ENCODE data around the gene SRPK3.

SRPK3 gene

DNA sequence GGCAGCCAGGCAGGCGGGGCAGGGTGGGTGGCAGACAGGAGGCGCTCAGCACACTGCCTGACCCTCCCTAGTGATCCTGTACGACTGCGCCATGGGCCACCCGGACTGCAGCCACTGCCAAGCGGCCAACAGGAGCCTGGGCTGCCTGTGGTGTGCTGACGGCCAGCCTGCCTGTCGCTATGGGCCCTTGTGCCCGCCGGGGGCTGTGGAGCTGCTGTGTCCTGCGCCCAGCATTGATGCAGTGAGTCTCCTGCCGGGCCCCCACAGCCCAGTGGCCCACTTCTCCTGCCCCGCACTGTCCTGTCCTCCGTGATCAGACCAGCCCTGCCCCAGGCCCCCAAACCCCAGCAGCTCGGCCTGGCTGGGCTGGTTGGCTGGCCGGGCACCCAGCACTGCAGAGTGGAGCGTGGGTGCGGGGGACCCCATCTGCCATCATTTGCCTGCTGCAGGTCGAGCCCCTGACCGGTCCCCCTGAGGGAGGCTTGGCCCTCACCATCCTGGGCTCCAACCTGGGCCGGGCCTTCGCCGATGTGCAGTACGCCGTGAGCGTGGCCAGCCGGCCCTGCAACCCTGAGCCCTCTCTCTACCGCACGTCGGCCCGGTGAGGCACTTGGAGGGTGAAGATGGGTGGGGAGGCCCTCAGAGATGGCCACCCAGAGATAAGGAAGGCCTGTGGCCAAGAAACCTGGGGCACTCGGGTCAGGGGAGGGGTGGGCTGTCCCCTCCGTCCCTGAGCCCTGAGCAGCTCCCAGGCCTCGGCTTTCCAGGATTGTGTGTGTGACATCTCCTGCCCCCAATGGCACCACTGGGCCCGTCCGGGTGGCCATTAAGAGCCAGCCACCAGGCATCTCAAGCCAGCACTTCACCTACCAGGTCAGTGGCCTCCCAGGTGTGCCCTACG, 9.2 kb upstream of the SRPK3 start:
- DNase-seq = no peak

DNA sequence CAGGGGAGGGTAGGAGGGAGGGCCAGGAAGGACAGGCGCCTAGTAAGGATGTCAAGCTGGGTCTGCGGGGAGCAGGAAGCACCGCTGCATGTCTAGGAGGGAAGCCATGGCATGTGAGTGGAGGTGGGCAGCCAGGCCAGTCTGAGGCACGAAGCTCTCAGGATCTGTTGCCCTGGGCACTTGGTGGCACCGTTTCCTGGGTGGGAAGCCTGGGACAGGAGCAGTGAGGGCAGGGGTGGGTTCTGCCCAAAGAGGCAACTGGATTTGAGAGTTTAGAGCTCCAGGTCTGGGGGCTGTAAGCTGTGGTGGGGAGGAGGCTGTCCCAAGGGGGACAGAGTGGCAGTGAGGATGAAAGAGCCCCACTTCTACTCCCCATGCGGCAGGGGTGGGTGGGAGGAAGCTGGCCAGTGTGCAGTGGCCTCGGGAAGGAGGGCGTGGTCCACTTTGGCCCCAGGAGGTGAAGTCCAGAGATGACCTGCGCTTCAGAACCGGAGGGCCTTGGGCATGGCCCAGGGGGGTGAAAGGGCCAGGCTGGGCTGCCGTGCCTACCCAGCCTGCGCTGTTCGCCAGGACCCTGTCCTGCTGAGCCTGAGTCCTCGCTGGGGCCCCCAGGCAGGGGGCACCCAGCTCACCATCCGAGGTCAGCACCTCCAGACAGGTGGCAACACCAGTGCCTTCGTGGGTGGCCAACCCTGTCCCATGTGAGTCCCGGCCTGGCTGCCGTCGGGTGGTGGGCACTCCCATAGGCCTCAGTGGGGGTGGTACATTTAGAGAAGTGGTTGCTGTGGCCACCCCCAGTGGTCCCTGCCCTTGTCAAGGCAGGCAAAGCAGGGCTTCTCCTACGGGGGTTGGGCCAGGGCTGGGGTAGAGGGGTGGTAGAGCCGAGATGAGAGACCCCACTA, 8.3 kb upstream of the SRPK3 start:
- no peak for DNase-seq

DNA sequence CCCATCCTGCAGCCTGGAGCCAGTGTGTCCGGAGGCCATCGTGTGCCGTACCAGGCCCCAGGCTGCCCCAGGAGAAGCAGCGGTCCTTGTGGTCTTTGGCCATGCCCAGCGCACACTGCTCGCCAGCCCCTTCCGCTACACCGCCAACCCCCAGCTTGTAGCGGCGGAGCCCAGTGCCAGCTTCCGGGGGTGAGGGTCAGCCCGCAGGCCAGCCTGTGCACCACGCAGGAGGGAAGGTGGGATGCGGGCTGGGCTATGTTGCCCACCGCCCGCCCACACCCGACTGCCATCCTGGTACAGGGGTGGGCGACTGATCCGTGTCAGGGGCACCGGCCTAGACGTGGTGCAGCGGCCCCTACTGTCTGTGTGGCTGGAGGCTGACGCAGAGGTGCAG, 7.6 kb upstream of the SRPK3 start:
- no peak for DNase-seq

DNA sequence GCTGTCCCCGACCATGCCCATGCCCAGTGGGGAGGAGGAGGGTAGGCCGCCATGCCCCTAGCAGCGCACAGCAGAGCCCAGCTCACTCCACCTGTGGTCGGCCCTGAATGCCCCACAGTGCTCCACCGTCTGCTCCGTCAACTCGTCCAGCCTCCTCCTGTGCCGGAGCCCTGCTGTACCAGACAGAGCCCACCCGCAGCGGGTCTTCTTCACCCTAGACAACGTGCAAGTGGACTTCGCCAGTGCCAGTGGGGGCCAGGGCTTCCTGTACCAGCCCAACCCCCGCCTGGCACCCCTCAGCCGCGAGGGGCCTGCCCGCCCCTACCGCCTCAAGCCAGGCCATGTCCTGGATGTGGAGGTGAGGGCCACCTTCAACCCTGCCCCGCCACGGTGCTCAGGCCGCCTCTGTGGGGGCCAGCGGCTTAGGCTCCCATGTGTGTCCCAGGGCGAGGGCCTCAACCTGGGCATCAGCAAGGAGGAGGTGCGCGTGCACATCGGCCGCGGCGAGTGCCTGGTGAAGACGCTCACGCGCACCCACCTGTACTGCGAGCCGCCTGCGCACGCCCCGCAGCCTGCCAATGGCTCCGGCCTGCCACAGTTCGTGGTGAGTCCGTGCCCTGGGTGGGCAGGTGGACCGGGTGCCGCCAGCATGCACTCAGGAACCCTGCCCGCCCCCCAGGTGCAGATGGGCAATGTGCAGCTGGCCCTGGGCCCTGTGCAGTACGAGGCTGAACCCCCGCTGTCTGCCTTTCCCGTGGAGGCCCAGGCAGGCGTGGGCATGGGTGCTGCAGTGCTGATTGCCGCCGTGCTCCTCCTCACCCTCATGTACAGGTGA, 6.9 kb upstream of the SRPK3 start:
- no peak for DNase-seq

DNA sequence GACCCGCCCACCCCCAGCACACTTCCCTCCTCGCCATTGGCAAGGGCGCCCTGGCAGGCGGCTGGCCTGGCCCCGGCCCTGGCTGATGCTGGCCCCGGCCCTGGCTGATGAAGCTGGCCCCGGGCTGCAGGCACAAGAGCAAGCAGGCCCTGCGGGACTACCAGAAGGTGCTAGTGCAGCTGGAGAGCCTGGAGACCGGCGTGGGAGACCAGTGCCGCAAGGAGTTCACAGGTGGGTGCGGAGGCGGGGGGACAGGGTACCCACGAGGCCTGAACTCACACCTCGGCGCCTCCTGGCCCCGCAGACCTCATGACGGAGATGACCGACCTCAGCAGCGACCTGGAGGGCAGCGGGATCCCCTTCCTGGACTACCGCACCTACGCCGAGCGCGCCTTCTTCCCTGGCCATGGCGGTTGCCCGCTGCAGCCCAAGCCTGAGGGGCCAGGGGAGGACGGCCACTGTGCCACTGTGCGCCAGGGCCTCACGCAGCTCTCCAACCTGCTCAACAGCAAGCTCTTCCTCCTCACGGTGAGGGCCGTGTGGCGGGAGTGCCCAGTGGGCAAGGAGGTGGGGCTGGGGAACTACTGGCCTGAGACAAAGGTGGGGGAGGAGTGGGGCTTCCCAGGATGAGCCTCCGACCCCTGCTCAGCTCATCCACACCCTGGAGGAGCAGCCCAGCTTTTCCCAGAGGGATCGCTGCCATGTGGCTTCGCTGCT, 6.1 kb upstream of the SRPK3 start:
- no peak for DNase-seq

DNA sequence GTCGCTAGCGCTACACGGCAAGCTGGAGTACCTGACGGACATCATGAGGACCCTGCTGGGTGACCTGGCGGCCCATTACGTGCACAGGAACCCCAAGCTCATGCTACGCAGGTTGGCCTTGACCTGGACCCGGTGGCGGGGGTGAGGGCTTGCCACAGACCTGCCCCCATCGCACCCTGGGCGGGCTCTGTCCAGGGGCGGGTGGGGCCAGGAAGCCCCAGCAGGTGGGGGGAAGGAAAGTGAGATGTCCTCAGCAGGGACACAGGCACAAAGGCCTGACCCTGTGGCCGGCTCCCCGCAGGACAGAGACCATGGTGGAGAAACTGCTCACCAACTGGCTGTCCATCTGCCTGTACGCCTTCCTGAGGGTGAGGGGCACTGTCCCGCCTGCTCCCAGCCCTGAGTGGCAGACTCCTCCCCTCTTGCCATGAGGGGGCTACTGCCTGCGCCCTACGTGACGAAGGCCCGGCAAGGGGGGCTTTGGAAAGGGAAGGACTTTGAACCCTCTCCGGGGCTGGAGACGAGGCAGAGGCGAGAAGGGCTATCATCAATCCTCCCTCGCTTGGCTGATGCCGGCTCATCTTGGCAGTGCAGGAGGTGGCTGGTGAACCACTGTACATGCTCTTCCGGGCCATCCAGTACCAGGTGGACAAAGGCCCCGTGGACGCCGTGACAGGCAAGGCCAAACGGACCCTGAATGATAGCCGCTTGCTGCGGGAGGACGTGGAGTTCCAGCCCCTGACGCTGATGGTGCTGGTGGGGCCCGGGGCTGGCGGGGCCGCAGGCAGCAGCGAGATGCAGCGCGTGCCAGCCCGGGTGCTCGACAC, 5.3 kb upstream of the SRPK3 start:
- DNase-seq = no peak

DNA sequence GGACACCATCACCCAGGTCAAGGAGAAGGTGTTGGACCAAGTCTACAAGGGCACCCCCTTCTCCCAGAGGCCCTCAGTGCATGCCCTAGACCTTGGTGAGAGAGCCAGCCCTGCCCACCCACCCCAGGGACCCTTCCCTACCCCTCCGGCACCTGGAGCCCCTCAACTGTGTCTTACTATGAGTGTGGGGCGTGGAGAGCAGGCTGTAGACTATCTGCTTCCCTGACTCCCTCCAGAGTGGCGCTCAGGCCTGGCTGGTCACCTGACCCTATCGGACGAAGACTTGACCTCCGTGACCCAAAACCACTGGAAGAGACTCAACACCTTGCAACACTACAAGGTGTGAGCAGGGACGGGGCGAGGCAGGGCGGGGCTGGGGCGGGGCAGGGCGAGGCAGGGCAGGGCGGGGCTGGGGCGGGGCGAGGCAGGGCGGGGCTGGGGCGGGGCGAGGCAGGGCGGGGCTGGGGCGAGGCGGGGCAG, 4.7 kb upstream of the SRPK3 start:
- DNase-seq = no peak

DNA sequence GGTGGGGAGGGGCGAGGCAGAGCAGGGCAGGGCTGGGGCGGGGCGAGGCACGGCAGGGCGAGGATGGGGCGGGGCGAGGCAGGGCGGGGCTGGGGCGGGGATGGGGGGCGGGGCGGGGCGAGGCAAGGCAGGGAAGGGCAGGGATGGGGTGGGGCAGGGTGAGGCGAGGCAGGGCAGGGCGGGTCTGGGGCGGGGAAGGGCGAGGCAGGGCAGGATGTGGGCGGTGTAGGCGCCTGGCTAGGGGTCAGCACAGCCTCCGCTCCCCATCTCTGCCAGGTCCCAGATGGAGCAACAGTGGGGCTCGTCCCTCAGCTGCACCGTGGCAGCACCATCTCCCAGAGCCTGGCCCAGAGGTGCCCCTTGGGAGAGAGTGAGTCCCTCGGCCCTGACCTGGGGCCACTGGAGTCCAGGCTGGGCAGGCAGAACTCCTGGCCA, 4.2 kb upstream of the SRPK3 start:
- no peak for DNase-seq

DNA sequence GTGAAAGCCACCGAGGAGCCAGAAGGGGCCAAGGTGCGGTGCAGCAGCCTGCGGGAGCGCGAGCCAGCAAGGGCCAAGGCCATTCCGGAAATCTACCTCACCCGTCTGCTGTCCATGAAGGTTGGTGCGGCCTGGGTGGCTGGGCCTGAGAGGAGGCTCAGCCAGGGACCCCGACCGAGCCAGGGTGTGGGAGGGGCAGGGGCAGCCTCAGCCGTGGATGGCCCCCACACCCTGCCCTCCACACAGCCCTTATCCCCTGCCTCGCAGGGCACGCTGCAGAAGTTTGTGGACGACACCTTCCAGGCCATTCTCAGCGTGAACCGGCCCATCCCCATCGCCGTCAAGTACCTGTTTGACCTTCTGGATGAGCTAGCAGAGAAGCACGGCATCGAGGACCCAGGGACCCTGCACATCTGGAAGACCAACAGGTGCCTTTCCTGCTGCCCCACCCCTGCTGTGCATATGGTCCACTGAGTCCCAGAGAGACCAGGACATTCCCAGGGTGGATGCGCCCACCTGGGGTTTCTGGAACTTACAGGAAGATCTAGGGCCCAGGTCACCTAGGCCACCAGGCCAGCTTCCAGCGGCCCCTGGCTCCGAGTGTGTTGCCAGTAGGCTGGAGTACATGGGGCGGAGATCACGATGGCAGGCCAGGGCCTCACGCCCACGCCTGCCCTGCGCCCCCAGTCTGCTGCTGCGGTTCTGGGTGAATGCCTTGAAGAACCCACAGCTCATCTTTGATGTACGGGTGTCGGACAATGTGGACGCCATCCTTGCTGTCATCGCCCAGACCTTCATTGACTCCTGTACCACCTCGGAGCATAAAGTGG, 3.4 kb upstream of the SRPK3 start:
- no peak for DNase-seq

DNA sequence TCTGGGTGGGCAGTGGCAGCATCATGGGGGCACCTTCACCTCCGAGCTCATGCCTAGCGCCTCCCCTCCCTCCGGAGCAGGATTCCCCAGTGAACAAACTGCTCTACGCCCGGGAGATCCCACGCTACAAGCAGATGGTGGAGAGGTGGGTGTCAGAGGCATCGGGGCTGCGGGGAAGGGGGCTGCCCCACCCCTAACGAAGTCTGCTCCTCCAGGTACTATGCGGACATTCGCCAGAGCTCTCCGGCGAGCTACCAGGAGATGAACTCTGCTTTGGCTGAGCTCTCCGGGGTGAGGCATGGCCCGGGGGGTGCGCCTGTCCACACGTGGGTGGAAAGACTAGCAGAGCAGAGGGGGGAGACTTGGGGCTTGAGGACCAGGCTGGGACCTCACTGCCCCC, 2.7 kb upstream of the SRPK3 start:
- no peak for DNase-seq

DNA sequence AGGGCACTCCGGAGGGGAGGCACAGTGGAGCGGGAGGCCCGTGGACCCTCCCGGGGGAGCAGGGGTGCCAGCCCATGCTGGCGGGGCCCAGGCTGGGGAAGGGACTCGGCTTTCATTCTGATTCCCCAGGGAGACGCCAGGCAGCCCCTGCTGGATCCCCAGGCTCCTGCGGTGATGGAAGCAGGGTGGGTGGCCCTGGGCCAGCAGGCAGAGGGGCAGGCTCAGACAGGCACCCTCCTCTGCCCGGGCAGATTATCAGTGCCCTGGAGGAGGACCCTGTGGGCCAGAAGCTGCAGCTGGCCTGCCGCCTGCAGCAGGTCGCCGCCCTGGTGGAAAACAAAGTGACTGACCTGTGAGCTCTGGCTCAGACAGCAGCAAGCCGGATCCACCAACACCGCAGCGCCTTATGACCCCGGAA, 2.1 kb upstream of the SRPK3 start:
- no peak for DNase-seq

DNA sequence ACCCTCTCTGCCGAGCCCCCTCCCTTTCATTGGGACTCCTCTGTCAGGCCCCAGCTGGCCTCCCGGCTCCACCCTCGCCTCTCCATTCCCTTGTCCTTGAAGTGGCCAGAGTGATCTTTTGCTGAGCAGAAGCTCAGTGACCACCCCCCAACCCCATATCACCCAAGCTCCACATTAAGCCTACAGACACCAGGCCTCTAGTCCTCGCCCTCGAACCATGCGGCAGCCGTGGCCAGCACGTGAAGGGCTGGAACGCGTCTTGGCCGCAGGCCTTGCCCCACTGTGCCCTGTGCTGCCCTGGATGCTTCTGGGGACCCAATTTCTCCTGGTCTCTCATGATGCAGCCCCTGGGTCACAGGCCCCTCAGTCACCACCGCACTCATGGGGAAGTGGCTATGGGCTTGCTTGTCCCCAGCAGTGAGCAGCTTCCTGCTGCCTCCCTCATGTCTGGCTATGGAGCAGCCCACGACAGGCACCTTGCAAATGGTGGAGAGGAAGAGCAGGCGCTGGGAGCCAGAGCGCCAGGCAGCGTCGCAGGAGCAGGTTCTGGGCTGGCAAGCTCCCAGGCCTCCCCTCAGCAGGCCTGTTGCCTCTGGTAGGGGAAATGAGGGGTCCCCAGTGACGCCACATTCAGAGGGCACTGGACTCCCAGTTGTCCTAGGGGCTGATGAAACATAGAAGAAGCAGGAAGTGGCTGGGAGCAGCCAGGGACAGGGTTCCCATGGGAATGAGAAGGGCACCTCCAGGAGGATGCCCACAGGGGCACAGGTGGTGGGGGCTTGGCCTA, 757 bp upstream of the SRPK3 start:
- DNase-seq = peak; percentile 6

DNA sequence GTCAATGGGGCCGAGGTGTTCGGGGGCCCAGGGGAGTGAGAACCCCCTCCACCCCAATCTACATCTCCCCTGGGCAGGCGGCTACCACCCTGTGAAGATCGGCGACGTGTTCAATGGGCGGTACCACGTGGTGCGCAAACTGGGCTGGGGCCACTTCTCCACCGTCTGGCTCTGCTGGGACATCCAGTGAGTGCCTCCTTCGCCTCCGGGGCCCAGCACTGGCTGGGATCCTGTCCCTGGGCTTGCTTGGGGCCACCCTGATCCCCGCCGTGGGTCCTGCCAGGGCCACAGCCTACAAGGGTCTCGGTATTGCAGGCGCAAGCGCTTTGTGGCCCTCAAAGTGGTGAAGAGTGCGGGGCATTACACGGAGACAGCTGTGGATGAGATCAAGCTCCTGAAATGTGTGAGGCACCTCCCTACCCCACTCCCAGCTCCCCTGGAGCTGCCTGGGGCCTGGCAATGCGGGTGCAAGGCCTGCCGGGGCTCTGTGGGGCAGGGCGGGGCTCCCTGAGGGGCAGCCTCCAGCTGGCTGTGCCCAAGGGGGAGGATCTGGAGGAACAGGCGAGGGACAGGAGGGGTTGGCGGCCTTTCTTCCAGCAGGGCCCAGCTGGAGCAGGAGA, 697 bp downstream of the SRPK3 start:
- peak; percentile 7 for DNase-seq

DNA sequence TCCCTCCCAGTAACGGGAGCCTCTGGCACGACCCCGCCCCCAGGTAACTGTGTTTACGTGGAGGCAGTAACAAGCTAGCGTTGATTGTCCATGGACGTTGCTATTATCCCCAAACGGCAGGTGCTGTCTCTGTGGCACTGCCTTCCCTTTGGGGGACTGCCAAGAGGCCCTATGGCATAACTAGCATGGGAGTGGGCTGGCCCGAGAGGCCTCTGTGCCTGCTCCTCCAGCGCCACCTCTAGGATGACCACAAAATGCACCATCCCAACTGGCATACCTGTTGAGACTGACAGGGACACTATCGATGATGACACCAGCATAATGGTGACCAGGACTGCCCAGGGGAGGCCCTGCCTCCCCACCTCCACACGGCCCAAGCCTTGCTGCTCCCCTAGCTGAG, 1.5 kb downstream of the SRPK3 start:
- DNase-seq = no peak

DNA sequence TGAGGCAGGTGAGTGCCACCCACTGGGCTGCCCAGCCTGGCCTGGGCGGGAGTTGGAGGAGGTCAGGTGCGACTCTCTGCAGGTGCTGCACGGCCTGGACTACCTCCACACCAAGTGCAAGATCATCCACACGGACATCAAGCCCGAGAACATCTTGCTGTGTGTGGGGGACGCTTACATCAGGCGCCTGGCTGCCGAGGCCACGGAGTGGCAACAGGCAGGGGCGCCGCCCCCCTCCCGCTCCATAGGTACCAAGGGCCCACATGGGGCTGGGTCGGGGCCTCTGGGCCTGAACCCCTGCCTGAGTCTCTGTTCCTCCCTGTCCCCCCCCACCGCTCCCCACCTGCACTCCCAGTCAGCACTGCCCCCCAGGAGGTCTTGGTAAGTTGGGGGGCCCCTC, 2.0 kb downstream of the SRPK3 start:
- no peak for DNase-seq

DNA sequence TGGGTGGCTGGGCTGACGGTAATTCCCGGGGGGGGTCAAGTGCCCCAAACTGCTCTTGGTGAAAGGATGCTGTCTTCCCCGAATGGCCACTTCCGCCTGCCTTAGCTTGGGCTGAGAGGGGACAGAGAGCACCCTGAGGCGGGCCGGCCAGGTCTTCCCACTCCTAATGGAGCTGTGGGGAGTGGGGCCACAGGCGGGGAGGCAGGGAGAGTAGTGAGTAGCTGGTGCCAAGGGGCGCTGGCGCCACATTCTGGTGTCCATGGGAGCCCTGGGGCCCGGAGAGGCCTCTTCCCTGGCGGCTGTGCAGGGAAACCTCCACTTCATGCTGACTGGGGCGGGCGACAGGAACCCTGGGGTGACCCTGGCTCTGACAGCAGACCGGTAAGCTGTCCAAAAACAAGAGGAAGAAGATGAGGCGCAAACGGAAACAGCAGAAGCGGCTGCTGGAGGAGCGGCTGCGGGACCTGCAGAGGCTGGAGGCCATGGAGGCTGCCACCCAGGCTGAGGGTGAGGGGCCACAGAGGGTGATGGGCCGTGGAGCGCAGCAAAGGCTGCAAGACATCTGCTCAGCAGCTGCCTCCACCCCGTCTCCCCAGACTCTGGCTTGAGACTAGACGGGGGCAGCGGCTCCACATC, 2.7 kb downstream of the SRPK3 start:
- no peak for DNase-seq

DNA sequence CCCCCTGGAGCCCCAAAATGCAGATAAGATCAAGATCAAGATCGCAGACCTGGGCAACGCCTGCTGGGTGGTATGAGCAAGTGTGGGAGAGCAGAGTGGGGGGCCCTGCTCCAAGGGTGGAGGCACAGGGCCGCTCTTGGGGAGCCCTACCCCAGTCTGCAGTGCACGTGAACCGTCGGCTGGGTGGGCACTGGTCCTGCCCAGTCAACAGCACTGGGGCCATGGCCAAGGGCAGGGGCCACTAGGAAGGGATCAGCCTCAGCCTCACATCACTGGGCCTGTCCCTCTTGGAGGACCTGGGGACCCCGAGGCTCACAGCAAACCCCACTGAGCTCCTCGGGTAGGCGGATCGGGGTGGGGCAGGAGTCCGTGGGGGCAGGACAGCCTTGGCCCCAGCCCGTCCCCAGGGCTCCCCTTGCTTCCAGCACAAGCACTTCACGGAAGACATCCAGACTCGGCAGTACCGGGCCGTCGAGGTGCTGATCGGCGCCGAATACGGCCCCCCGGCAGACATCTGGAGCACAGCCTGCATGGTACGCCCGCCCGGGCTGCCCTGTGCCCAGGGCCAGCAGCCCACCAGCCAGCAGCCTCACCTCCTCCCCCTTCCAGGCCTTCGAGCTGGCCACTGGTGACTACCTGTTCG, 3.6 kb downstream of the SRPK3 start:
- no peak for DNase-seq

DNA sequence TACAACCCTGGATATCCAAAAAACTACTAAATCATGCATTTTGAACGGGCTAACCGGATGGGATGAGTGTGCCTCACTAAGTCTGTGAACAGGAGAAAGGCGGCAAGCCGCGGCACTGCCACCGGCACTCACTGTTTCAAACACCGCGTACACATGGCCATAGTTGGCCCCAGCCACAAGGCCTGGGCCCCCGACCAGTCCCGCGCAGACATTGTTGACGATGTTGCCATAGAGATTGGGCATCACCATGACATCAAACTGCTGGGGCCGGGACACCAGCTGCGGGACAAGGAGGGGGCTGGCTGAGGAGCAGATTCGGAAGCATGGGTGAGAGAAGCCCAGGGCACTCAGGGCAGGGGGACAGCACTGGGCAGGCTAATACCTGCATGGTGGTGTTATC, 5.8 kb downstream of the SRPK3 start:
- no peak for DNase-seq

All from EL (cell line).